NCI-H2107 (cell line): ENCODE measurements around the gene SIPA1.
A peak's percentile ranks its signal among the peaks of the same experiment; 100 is the strongest.
"Not testable (repeated sequence)": the region's sequence is repeated elsewhere in the genome, so short reads cannot be mapped to it uniquely, and the experiment has no call there.

Experiments
- DNase-seq: peaks from one replicate; lab custom pipeline; 2025; lab: John Stamatoyannopoulos, UW

SIPA1 gene

GRCh38 chr11:65623852-65624616 lies 13.9 kb upstream of the SIPA1 start:
- no peak for DNase-seq

GRCh38 chr11:65624931-65625627 lies 12.8 kb upstream of the SIPA1 start:
- DNase-seq, result no peak

GRCh38 chr11:65625628-65626342 lies 12.1 kb upstream of the SIPA1 start:
- peak; percentile 47 for DNase-seq

GRCh38 chr11:65627202-65627601 lies 10.7 kb upstream of the SIPA1 start:
- DNase-seq, result no peak

GRCh38 chr11:65629579-65629978 lies 8.3 kb upstream of the SIPA1 start:
- no peak for DNase-seq

- no peak for DNase-seq
These were observed 7.7 kb upstream of the SIPA1 start for GRCh38 chr11:65630215-65630614.

GRCh38 chr11:65633390-65634108 lies 4.4 kb upstream of the SIPA1 start:
- no peak for DNase-seq

GRCh38 chr11:65634109-65634436 lies 3.8 kb upstream of the SIPA1 start:
- no peak for DNase-seq

GRCh38 chr11:65634440-65634839 lies 3.5 kb upstream of the SIPA1 start:
- no peak for DNase-seq

GRCh38 chr11:65634905-65635731 lies 2.8 kb upstream of the SIPA1 start:
- no peak for DNase-seq

GRCh38 chr11:65636108-65637031 lies 1.5 kb upstream of the SIPA1 start:
- no peak for DNase-seq

- DNase-seq, result no peak
These were observed 806 bp upstream of the SIPA1 start for GRCh38 chr11:65637032-65637557.

- DNase-seq, result not testable (repeated sequence)
These were observed 1.3 kb downstream of the SIPA1 start for GRCh38 chr11:65639228-65639597.

- DNase-seq, result peak; percentile 55
These were observed 2.0 kb downstream of the SIPA1 start for GRCh38 chr11:65639623-65640482.

- no peak for DNase-seq
These were observed 2.8 kb downstream of the SIPA1 start for GRCh38 chr11:65640483-65641296.

- DNase-seq, result no peak
These were observed 3.6 kb downstream of the SIPA1 start for GRCh38 chr11:65641297-65642013.

- no peak for DNase-seq
These were observed 4.2 kb downstream of the SIPA1 start for GRCh38 chr11:65642014-65642671.
